Measurements from ENCODE around the gene ATP13A3.

DNA sequence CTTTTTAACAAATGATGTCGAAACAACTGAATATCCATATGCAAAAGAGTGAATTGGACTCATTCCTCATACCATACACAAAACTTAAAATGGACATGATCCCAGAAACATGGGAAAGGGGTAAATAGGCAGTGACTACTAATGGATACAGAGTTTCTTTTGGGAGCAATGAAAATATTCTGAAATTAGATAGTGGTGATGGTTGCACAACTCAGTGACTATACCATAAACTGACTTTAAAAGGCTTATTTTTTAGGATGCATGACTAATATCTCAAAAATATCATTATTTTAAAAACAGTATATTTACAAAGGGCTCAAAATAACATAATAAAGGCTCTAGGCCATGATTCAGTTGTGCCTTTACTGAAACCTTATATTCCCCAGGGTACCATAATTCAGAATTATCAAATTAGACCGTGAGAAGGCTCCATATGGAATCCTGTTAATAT is 16.3 kb upstream of the ATP13A3 start:
- TF ChIP-seq, protein P1, sequence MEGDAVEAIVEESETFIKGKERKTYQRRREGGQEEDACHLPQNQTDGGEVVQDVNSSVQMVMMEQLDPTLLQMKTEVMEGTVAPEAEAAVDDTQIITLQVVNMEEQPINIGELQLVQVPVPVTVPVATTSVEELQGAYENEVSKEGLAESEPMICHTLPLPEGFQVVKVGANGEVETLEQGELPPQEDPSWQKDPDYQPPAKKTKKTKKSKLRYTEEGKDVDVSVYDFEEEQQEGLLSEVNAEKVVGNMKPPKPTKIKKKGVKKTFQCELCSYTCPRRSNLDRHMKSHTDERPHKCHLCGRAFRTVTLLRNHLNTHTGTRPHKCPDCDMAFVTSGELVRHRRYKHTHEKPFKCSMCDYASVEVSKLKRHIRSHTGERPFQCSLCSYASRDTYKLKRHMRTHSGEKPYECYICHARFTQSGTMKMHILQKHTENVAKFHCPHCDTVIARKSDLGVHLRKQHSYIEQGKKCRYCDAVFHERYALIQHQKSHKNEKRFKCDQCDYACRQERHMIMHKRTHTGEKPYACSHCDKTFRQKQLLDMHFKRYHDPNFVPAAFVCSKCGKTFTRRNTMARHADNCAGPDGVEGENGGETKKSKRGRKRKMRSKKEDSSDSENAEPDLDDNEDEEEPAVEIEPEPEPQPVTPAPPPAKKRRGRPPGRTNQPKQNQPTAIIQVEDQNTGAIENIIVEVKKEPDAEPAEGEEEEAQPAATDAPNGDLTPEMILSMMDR (IDR thresholded peaks at IDR 0.05 in 8 of 11, conservative IDR thresholded peaks at IDR 0.05 in 3 of 11), result no peak
- TF ChIP-seq POLR2A (IDR thresholded peaks at IDR 0.05), result no peak

Data from spleen (tissue), 7 donors.